Ascending aorta (tissue), 2 donors: ENCODE results near the gene SRGAP3. TPM values are rescaled to one million over a fixed set of nuclear protein-coding genes. Genes with fewer than 3 reads are reported as not detected.

Experiments used
- DNase-seq, 2 donors: peaks; one replicate each; pipeline ENCODE4 v3.0.0-alpha.2; 2019; ENCODE audit warnings: low spot score in 2 of 2
- H3K27ac ChIP-seq, 2 donors: fragments of 200-600 bp; sonication (generic); one replicate each; pipeline ENCODE4 v1.5.1; 2016 to 2017; ENCODE audit warnings: mild to moderate bottlenecking in 1 of 2
- H3K27me3 ChIP-seq: fragments of 200-600 bp; sonication (generic); one replicate; pipeline ENCODE4 v1.5.1; 2017
- H3K36me3 ChIP-seq, 2 donors: fragments of 200-600 bp; sonication (generic); one replicate each; pipeline ENCODE4 v1.5.1; 2016
- H3K4me1 ChIP-seq, 2 donors: fragments of 200-600 bp; sonication (generic); one replicate each; pipeline ENCODE4 v1.5.1; 2016 to 2017; ENCODE audit warnings: mild to moderate bottlenecking in 1 of 2
- H3K4me3 ChIP-seq, 2 donors: fragments of 200-600 bp; sonication (generic); one replicate each; pipeline ENCODE4 v1.5.1; 2016 to 2017; ENCODE audit warnings: mild to moderate bottlenecking in 1 of 2
- H3K9me3 ChIP-seq, 2 donors: fragments of 200-600 bp; sonication (generic); one replicate each; pipeline ENCODE4 v1.5.1; 2016
- intact Hi-C: fragments of 100-400 bp; cut with DNase I; formaldehyde crosslinking; loops from one replicate; pipeline ENCODE4 v1.15.1; 2023
- total RNA-seq: library from RNA; depleted of rRNA; stranded (reverse); fragments of >200 nt; gene quantifications from one replicate; pipeline ENCODE4 v1.1.0, GENCODE V29; 2016
- TF ChIP-seq, protein P1 (sequence below), 3 experiments: fragments of 200-600 bp in 2 of 3; fragments of 450-650 bp in 1 of 3; sonication (generic) in 2 of 3; IDR thresholded peaks; one replicate each; pipeline ENCODE4 v1.5.1; 2016 to 2019; ENCODE audit warnings: antibody characterized with exemption in 3 of 3, mild to moderate bottlenecking in 1 of 3, moderate library complexity in 1 of 3

The SRGAP3 gene
- total RNA-seq, 1 donor from 2014 or later: 1.6 TPM

DNA sequence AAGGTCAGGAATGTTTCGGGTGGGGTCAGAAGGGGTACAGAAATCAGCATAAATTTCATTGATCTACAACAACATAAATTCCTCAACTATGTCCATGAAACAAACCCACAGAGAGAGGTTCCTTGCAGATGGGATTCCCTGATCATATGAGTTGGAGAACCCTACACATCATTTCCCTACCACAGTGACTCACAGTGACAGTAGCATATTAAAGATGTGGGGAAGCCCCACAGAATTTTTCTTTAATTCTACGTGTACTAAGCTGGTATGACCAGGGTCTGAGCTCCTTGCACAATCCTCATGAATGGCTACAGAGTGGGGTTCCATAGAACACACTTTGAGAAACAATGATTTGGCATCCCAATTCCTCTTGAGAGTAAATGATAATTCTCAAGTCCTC is 169.3 kb downstream of the SRGAP3 start:
- intact Hi-C loops: no loop called here
- Histone ChIP-seq H3K36me3 (no peaks in the 10 kb centered on the region), H3K4me1 (no peaks in the 10 kb centered on the region), H3K9me3 (no peaks in the 10 kb centered on the region), H3K27me3 (no peaks in the 10 kb centered on the region), H3K27ac (no peak overlapping the region), H3K4me3 (no peak overlapping the region)
- no peak for DNase-seq
- TF ChIP-seq, protein P1, sequence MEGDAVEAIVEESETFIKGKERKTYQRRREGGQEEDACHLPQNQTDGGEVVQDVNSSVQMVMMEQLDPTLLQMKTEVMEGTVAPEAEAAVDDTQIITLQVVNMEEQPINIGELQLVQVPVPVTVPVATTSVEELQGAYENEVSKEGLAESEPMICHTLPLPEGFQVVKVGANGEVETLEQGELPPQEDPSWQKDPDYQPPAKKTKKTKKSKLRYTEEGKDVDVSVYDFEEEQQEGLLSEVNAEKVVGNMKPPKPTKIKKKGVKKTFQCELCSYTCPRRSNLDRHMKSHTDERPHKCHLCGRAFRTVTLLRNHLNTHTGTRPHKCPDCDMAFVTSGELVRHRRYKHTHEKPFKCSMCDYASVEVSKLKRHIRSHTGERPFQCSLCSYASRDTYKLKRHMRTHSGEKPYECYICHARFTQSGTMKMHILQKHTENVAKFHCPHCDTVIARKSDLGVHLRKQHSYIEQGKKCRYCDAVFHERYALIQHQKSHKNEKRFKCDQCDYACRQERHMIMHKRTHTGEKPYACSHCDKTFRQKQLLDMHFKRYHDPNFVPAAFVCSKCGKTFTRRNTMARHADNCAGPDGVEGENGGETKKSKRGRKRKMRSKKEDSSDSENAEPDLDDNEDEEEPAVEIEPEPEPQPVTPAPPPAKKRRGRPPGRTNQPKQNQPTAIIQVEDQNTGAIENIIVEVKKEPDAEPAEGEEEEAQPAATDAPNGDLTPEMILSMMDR (IDR thresholded peaks at IDR 0.05): no peak

DNA sequence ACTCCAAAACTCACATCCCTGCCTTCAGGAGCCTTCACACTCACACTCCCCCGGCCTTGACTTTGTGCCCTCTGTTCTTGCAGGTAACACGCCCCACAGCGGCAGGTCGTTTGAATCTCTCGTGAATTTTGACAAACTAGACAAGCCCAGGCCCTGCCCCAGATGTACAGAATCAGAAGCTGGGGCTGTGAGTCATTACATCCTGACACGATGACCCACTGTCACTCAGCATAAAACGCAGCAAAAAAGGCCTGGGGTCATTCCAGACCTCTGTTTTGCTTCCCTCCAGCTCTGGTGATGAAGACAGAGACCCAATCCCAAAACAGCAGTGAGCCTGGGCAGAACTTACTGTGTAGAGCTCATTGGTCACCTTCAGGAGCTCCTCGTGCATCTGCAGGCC is 169.8 kb downstream of the SRGAP3 start:
- H3K4me3 ChIP-seq: no peak overlapping the region
- intact Hi-C loops: loop anchor here (10.0 kb wide), 1 partner anchor 225 kb away; no protein-coding TSS in a partner anchor
- no peak overlapping the region for H3K27ac ChIP-seq
- H3K4me1 ChIP-seq: no peaks in the 10 kb centered on the region
- no peaks in the 10 kb centered on the region for H3K36me3 ChIP-seq
- H3K9me3 ChIP-seq: no peaks in the 10 kb centered on the region
- TF ChIP-seq, protein P1 (IDR thresholded peaks at IDR 0.05): no peak
- no peak for DNase-seq
- H3K27me3 ChIP-seq: no peaks in the 10 kb centered on the region

DNA sequence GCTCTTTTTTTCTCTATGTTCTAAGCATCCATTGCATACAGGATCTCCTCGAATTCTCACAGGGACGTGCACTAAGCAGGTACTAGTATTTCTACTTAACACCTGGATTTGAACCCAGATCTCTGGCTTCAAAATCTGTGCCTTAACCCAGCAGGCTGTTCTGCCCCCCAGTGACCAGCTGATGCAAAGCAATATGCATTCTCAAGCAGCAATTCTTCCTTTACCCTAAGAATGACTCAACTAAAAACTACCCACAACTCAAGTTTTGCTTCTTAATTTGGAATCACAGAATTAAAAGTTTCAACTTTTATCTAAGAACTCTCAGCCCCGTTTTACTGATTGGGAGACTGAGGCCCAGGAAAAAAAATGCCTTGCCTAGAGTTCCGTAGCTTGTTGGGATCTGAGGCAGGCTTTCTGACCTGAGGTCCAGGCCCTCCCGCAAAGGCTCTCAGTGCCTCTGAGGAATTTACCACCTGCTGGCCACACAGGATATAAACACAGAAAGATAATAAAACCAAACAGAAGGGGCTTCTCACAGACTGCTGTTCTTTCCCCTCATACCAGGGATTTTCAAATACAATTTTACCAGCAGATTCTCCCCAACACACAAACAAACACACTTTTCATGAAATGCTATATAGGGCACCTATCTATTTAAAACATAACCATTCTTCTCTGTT is 170.7 kb downstream of the SRGAP3 start:
- TF ChIP-seq, protein P1 (IDR thresholded peaks at IDR 0.05): no peak
- DNase-seq: no peak
- Histone ChIP-seq H3K4me3 (no peak overlapping the region), H3K36me3 (no peaks in the 10 kb centered on the region), H3K4me1 (peaks cover 0 to under 1% of the 10 kb centered on the region in 2 donors), H3K27ac (no peak overlapping the region), H3K9me3 (no peaks in the 10 kb centered on the region), H3K27me3 (no peaks in the 10 kb centered on the region)
- intact Hi-C loops: loop anchor here (10.0 kb wide), 1 partner anchor 226 kb away; no protein-coding TSS in a partner anchor

DNA sequence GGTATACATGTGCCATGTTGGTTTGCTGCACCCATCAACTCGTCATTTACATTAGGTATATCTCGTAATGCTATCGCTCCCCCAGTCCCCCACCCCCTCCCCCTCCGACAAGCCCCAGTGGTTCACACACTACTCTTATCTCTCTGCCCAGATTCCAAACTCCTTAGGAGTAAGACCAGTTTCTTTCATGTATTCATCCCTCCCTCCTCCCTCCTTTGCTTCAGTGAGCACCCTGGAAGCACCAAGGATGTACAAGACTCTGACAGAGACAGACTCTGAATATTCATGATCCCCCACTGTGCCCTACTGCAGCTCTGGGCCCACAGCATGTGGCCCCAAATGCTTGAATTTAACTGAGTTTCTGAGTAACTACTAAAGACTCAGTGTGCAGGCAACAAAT is 172.4 kb downstream of the SRGAP3 start:
- no peak for DNase-seq

DNA sequence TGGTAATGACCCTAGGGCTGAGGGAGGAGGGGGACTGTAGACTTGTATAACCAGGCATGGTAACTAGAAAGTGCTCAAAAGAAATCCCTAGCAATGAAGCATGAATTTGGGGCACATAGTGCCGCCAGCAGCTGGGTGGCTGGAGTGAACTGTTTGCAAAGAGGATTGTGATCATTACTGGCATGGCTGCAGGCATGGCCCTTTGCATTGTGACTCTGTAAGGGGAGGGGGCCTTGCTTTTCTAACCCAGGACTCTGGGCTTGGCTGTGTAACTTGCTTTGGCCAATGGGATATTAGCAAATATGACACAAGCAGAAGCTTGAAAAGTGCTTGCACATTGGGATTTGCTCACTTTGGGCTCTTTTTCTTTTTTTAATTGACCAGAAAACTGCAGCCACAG is 173.7 kb downstream of the SRGAP3 start:
- H3K27me3 ChIP-seq: no peaks in the 10 kb centered on the region
- no peak overlapping the region for H3K27ac ChIP-seq
- no peak for DNase-seq
- H3K9me3 ChIP-seq: no peaks in the 10 kb centered on the region
- H3K4me1 ChIP-seq: peaks cover 0 to 7% of the 10 kb centered on the region in 2 donors
- no peak overlapping the region for H3K4me3 ChIP-seq
- no peaks in the 10 kb centered on the region for H3K36me3 ChIP-seq
- TF ChIP-seq, protein P1 (IDR thresholded peaks at IDR 0.05): no peak
- intact Hi-C loops: loop anchor here (10.0 kb wide), 1 partner anchor 229 kb away; no protein-coding TSS in a partner anchor

More for the DNA sequence above, 172.4 kb downstream of the SRGAP3 start:
- Histone ChIP-seq H3K4me1 (peaks cover 0 to 7% of the 10 kb centered on the region in 2 donors), H3K27ac (no peak overlapping the region), H3K9me3 (no peaks in the 10 kb centered on the region), H3K4me3 (no peak overlapping the region), H3K36me3 (no peaks in the 10 kb centered on the region), H3K27me3 (no peaks in the 10 kb centered on the region)
- TF ChIP-seq, protein P1 (IDR thresholded peaks at IDR 0.05): no peak
- intact Hi-C loops: loop anchor here (10.0 kb wide), 1 partner anchor 228 kb away; no protein-coding TSS in a partner anchor
